Measurements from ENCODE around the gene C13orf46.

GRCh38 chr13:113978741-113979481, 5.0 kb upstream of the C13orf46 start:
- TF ChIP-seq POLR2A (IDR thresholded peaks at IDR 0.05) (no peak), CTCF (IDR thresholded peaks at IDR 0.05) (no peak)

Data from esophagus squamous epithelium (tissue), 4 donors.